HEK293 (cell line): ENCODE results near the gene GRM2.

Experiments
- CTCF ChIA-PET: fragments of 350-600 bp; formaldehyde crosslinking; extraction: SDS; loops from one replicate; lab custom pipeline; 2021; ENCODE audit warnings: antibody characterized with exemption; lab: Yijun Ruan, JAX
- POLR2A ChIA-PET: fragments of 300-600 bp; formaldehyde crosslinking; extraction: SDS; loops from one replicate; lab custom pipeline; 2020; ENCODE audit warnings: antibody characterized with exemption, inconsistent platforms; lab: Yijun Ruan, JAX
- H3K27ac ChIP-seq: fragments of 200-500 bp; sonication (Bioruptor generic); 2 replicates; pipeline ENCODE4 v1.5.1; 2014; ENCODE audit warnings: low read depth, low read length, control low read depth, inconsistent platforms; ENCODE audit errors: extremely low read depth
- H3K36me3 ChIP-seq, 2 experiments: fragments of 200-500 bp in 1 of 2; sonication (Bioruptor generic) in 1 of 2; 1 replicate in 1 of 2; 2 replicates in 1 of 2; pipeline ENCODE4 v1.5.1; 2014 to 2017; ENCODE audit warnings: inconsistent platforms in 2 of 2, low read length in 2 of 2; ENCODE audit not compliant: control insufficient read depth in 2 of 2, insufficient read depth in 1 of 2
- H3K4me1 ChIP-seq: fragments of 200-500 bp; sonication (Bioruptor generic); 2 replicates; pipeline ENCODE4 v1.5.1; 2014; ENCODE audit warnings: mild to moderate bottlenecking, low read length, inconsistent platforms; ENCODE audit not compliant: control insufficient read depth, insufficient read depth
- H3K4me3 ChIP-seq: 2 replicates; pipeline ENCODE4 v1.5.1; 2011; ENCODE audit warnings: low read depth, mild to moderate bottlenecking, control low read depth, low read length, moderate library complexity
- H3K9me3 ChIP-seq: fragments of 200-500 bp; sonication (Bioruptor generic); 2 replicates; pipeline ENCODE4 v1.5.1; 2014; ENCODE audit warnings: low read depth, low read length, inconsistent platforms; ENCODE audit not compliant: control insufficient read depth, insufficient read depth
- BCL11A ChIP-seq: fragments of 450-650 bp; formaldehyde crosslinking; IDR thresholded peaks from 2 replicates; pipeline ENCODE4 v1.5.1; 2016; ENCODE audit warnings: low read depth, missing biosample characterization, missing genetic modification characterization
- GLI2 ChIP-seq: fragments of 450-650 bp; formaldehyde crosslinking; IDR thresholded peaks from 2 replicates; pipeline ENCODE4; 2017; ENCODE audit warnings: missing biosample characterization, missing genetic modification characterization, low read depth, borderline replicate concordance
- KLF1 ChIP-seq: fragments of 450-650 bp; formaldehyde crosslinking; IDR thresholded peaks from 2 replicates; pipeline ENCODE4 v1.5.1; 2016; ENCODE audit warnings: missing biosample characterization, missing genetic modification characterization
- KLF10 ChIP-seq: fragments of 450-650 bp; IDR thresholded peaks from 2 replicates; pipeline ENCODE4 v1.5.1; 2018; ENCODE audit warnings: missing biosample characterization, mild to moderate bottlenecking, missing genetic modification characterization
- KLF16 ChIP-seq: fragments of 450-650 bp; formaldehyde crosslinking; IDR thresholded peaks from 2 replicates; pipeline ENCODE4 v1.5.1; 2017; ENCODE audit warnings: missing biosample characterization, missing genetic modification characterization
- KLF7 ChIP-seq: fragments of 450-650 bp; formaldehyde crosslinking; IDR thresholded peaks from 2 replicates; pipeline ENCODE4 v1.5.1; 2016; ENCODE audit warnings: missing biosample characterization, missing genetic modification characterization, borderline replicate concordance
- KLF9 ChIP-seq: fragments of 450-650 bp; formaldehyde crosslinking; IDR thresholded peaks from 2 replicates; pipeline ENCODE4 v1.5.1; 2016; ENCODE audit warnings: missing biosample characterization, missing genetic modification characterization, low read depth
- MYNN ChIP-seq: fragments of 450-650 bp; formaldehyde crosslinking; IDR thresholded peaks from 2 replicates; pipeline ENCODE4 v1.5.1; 2016; ENCODE audit warnings: missing biosample characterization, missing genetic modification characterization, borderline replicate concordance
- SCRT2 ChIP-seq: fragments of 450-650 bp; formaldehyde crosslinking; IDR thresholded peaks from 2 replicates; pipeline ENCODE4 v1.5.1; 2016; ENCODE audit warnings: missing biosample characterization, missing genetic modification characterization
- TRIM28 ChIP-seq: IDR thresholded peaks from 2 replicates; pipeline ENCODE4 v1.6.1; 2011; ENCODE audit warnings: low read length, control low read depth, borderline replicate concordance
- ZBTB21 ChIP-seq: fragments of 450-650 bp; formaldehyde crosslinking; IDR thresholded peaks from 2 replicates; pipeline ENCODE4 v1.5.1; 2017; ENCODE audit warnings: missing biosample characterization, missing genetic modification characterization
- ZBTB8A ChIP-seq: fragments of 450-650 bp; formaldehyde crosslinking; IDR thresholded peaks from 2 replicates; pipeline ENCODE4 v1.5.1; 2016; ENCODE audit warnings: missing biosample characterization, missing genetic modification characterization
- ZFP37 ChIP-seq: fragments of 450-650 bp; formaldehyde crosslinking; IDR thresholded peaks from 2 replicates; pipeline ENCODE4 v1.5.1; 2016; ENCODE audit warnings: missing biosample characterization, missing genetic modification characterization
- ZNF16 ChIP-seq: fragments of 450-650 bp; formaldehyde crosslinking; IDR thresholded peaks from 2 replicates; pipeline ENCODE4 v1.5.1; 2016; ENCODE audit warnings: low read depth, missing biosample characterization, missing genetic modification characterization
- ZNF366 ChIP-seq: fragments of 450-650 bp; formaldehyde crosslinking; conservative IDR thresholded peaks from 2 replicates; pipeline ENCODE4 v1.5.1; 2016; ENCODE audit warnings: missing biosample characterization, missing genetic modification characterization
- ZNF423 ChIP-seq: fragments of 450-650 bp; formaldehyde crosslinking; IDR thresholded peaks from 2 replicates; pipeline ENCODE4 v1.5.1; 2016; ENCODE audit warnings: missing biosample characterization, missing genetic modification characterization
- ZNF426 ChIP-seq: fragments of 450-650 bp; formaldehyde crosslinking; IDR thresholded peaks from 2 replicates; pipeline ENCODE4 v1.5.1; 2017; ENCODE audit warnings: missing biosample characterization, missing genetic modification characterization, mild to moderate bottlenecking, inconsistent platforms, moderate library complexity
- ZNF561 ChIP-seq: fragments of 450-650 bp; IDR thresholded peaks from 2 replicates; pipeline ENCODE4 v1.5.1; 2018; ENCODE audit warnings: missing biosample characterization, missing genetic modification characterization, borderline replicate concordance
- ZNF776 ChIP-seq: fragments of 450-650 bp; formaldehyde crosslinking; IDR thresholded peaks from 2 replicates; pipeline ENCODE4 v1.5.0; 2017; ENCODE audit warnings: missing biosample characterization, missing genetic modification characterization, borderline replicate concordance
- ZNF792 ChIP-seq: fragments of 450-650 bp; formaldehyde crosslinking; IDR thresholded peaks from 2 replicates; pipeline ENCODE4 v1.5.1; 2016; ENCODE audit warnings: missing biosample characterization, missing genetic modification characterization
- ZNF843 ChIP-seq: fragments of 450-650 bp; formaldehyde crosslinking; IDR thresholded peaks from 2 replicates; pipeline ENCODE4 v1.5.1; 2016; ENCODE audit warnings: missing biosample characterization, missing genetic modification characterization
- TF ChIP-seq, protein P1 (sequence below): fragments of 450-650 bp; formaldehyde crosslinking; optimal IDR thresholded peaks from 2 replicates; pipeline ENCODE3; 2016; ENCODE audit warnings: missing biosample characterization, mild to moderate bottlenecking, missing genetic modification characterization
- TF ChIP-seq, protein P2 (sequence below): fragments of 450-650 bp; formaldehyde crosslinking; IDR thresholded peaks from 2 replicates; pipeline ENCODE4 v1.5.1; 2016; ENCODE audit warnings: missing biosample characterization, missing genetic modification characterization

The GRM2 gene

DNA sequence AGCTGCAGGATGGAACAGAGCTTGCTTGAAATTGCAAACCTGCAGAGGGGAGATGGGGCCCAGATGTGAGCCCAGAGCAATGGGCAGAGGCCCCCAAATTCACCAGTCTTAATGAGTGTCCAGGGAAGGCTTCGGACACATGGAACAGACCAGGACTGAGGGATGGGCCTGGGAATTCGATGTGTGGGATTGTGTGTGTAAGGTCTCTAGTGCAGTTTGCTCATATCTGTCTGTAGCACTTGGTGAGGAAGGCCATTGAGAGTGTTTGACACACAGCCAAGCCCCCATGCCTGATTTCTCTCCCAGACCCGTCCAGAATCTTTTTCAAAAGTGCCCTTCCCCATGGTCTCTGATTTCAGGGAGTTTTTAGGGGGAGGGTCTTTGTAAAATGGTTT, 18.7 kb upstream of the GRM2 start:
- POLR2A ChIA-PET = no interaction called here

GRCh38 chr3:51691021-51691420, 15.8 kb upstream of the GRM2 start:
- no peaks in the 10 kb centered on the region for H3K9me3 ChIP-seq
- CTCF ChIA-PET = interaction anchor here (0.5 to 1.1 kb wide), 3 partner anchors 9 to 1813 kb away, joined by 3 to 5 read pairs (median 3); no protein-coding TSS in a partner anchor
- POLR2A ChIA-PET = no interaction called here
- H3K4me3 ChIP-seq = no peak overlapping the region
- TF ChIP-seq KLF1 (no peak), MYNN (tag by site-specific recombination) (no peak), ZBTB8A (tag by site-specific recombination) (no peak), ZNF366 (tag by site-specific recombination) (no peak), ZNF561 (no peak), GLI2 (no peak)
- TF ChIP-seq, protein P1, sequence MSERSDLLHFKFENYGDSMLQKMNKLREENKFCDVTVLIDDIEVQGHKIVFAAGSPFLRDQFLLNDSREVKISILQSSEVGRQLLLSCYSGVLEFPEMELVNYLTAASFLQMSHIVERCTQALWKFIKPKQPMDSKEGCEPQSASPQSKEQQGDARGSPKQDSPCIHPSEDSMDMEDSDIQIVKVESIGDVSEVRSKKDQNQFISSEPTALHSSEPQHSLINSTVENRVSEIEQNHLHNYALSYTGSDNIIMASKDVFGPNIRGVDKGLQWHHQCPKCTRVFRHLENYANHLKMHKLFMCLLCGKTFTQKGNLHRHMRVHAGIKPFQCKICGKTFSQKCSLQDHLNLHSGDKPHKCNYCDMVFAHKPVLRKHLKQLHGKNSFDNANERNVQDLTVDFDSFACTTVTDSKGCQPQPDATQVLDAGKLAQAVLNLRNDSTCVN (tag by site-specific recombination) = no peak
- TF ChIP-seq, protein P2, sequence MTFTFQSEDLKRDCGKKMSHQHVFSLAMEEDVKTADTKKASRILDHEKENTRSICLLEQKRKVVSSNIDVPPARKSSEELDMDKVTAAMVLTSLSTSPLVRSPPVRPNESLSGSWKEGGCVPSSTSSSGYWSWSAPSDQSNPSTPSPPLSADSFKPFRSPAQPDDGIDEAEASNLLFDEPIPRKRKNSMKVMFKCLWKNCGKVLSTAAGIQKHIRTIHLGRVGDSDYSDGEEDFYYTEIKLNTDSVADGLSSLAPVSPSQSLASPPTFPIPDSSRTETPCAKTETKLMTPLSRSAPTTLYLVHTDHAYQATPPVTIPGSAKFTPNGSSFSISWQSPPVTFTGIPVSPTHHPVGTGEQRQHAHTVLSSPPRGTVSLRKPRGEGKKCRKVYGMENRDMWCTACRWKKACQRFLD (tag by site-specific recombination) = no peak
- H3K4me1 ChIP-seq = no peaks in the 10 kb centered on the region
- no peak overlapping the region for H3K27ac ChIP-seq
- H3K36me3 ChIP-seq = peaks cover 0 to 85% of the 10 kb centered on the region in 2 experiments; a peak in 2 of 3 replicates

More for the DNA sequence above, 18.7 kb upstream of the GRM2 start:
- H3K4me3 ChIP-seq = no peak overlapping the region
- CTCF ChIA-PET = interaction anchor here (0.6 kb wide), 1 partner anchor 253 kb away, joined by 3 read pairs; no protein-coding TSS in a partner anchor
- peaks cover 0 to 93% of the 10 kb centered on the region in 2 experiments; a peak in 2 of 3 replicates for H3K36me3 ChIP-seq
- TF ChIP-seq KLF7 = no peak
- no peaks in the 10 kb centered on the region for H3K9me3 ChIP-seq
- H3K27ac ChIP-seq = no peak overlapping the region
- H3K4me1 ChIP-seq = no peaks in the 10 kb centered on the region

- H3K27ac ChIP-seq = no peak overlapping the region
- H3K36me3 ChIP-seq = peaks cover 0 to 85% of the 10 kb centered on the region in 2 experiments; a peak in 1 of 3 replicates
- H3K9me3 ChIP-seq = no peaks in the 10 kb centered on the region
- POLR2A ChIA-PET = no interaction called here
- no peak for TF ChIP-seq ZNF843 (tag by site-specific recombination)
- no peak for TF ChIP-seq BCL11A (tag by site-specific recombination)
- no peak for TF ChIP-seq TRIM28
- no peak for TF ChIP-seq KLF9 (tag by site-specific recombination)
- TF ChIP-seq ZBTB21 (tag by site-specific recombination) = no peak
- no peak for TF ChIP-seq ZFP37 (tag by site-specific recombination)
- TF ChIP-seq SCRT2 (tag by site-specific recombination) = no peak
- TF ChIP-seq ZNF776 (tag by site-specific recombination) = no peak
- no peak for TF ChIP-seq ZNF423 (tag by site-specific recombination)
- no peak for TF ChIP-seq KLF10 (tag by site-specific recombination)
- TF ChIP-seq ZNF792 (tag by site-specific recombination) = no peak
- no peak for TF ChIP-seq ZNF426 (tag by site-specific recombination)
- TF ChIP-seq ZNF16 = no peak
- TF ChIP-seq KLF16 (tag by site-specific recombination) = no peak
- CTCF ChIA-PET = interaction anchor here (1.0 to 1.2 kb wide), 2 partner anchors 9 to 12 kb away, joined by 3 read pairs; no protein-coding TSS in a partner anchor
- no peaks in the 10 kb centered on the region for H3K4me1 ChIP-seq
- no peak overlapping the region for H3K4me3 ChIP-seq
These were observed 14.9 kb upstream of the GRM2 start for GRCh38 chr3:51691949-51692348.
